ENCODE measurements around the gene PTPRN2.
A peak's percentile ranks its signal among the peaks of the same experiment; 100 is the strongest.
"Not testable (repeated sequence)": the region's sequence is repeated elsewhere in the genome, so short reads cannot be mapped to it uniquely, and the experiment has no call there.

PTPRN2 gene

DNA sequence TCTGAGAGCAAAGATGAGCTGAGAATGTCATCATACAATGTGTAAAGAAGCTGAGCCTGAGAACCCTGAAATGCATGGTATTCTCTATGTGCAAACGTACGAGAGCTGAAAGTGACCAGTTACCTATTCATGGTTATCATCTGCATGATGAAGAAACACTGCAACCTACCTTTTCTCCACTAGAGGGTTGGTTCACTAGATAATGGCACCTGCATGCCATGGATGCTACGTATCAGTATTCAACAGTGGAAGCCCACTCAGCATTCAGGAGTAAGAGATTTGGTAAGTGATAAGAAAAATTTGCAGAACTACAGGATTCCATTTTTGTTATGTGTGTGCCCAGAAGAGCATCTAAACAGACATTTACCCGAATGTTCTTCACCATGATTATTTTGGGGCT lies 145.4 kb downstream of the PTPRN2 start:
- TF ChIP-seq POLR2A (IDR thresholded peaks at IDR 0.05; ENCODE audit: low read depth, low read length), result no peak
- FAIRE-seq, result no peak
- no peak for DNase-seq (ENCODE audit: insufficient read length, low spot score)

DNA sequence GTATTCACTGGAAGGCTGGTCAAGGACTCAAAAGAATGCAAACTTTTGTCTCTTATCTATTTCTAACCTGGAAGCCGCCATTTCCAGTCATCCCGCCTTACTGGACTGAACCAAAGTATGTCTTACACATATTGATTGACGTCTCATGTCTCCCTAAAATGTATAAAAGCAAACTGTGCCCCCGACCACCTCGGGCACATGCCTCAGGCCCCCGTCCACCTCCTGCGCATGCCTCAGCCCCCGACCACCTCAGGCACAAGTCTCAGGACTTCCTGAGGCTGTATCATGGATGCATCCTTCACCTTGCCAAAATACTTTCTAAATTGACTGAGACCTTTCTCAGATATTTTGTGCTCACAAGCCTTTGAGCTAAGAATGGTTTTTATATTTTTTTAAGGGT lies 148.6 kb downstream of the PTPRN2 start:
- DNase-seq (ENCODE audit: insufficient read length, low spot score) (no peak), FAIRE-seq (no peak)
- no peak for TF ChIP-seq POLR2A (IDR thresholded peaks at IDR 0.05; ENCODE audit: low read depth, low read length)

DNA sequence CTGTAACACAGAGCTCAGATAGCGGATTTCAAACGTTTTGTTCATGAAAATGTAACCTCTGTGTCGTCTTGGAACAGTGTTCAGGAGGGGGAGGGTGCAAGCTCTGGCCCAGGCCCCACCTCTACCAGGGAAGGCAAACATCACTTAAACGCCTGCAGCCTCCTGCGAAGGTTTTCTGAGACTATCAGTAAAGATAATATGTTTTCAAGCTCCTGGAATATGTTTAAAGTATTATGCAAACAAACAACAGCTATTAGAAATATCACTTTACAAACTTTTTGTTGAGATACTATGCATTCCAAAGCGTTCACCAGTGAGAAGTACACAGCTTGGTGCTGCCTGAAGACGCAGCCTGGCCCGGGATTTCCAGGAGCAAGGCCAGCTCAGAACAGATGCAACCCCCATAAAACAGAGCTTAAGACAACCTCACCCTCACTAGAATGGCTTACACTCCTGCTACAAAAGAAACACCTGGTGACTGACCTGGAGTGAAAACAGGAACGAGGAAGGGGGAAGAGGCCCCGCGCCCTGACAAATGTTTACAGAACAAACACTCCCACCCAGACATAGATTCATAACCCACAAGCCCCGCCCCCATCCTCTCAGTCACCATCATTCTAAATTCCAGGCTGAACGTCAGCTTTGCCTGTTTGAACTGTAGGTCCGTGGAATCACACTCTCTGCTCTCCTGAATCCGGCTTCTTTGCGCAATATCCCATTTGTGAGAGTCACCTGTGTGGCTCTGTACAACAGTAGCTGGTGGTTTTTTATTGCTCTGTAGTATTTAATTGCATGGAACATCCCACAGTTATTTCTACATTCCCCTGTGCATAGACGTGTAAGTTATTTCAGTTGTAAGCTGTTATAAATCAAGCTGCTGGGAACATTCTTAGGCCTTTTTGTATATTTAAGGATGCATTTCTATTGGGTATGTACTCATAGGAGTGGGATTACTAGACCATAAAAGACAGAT lies 155.0 kb downstream of the PTPRN2 start:
- no peak for FAIRE-seq
- TF ChIP-seq POLR2A (IDR thresholded peaks at IDR 0.05; ENCODE audit: low read depth, low read length), result no peak
- no peak for DNase-seq (ENCODE audit: insufficient read length, low spot score)

DNA sequence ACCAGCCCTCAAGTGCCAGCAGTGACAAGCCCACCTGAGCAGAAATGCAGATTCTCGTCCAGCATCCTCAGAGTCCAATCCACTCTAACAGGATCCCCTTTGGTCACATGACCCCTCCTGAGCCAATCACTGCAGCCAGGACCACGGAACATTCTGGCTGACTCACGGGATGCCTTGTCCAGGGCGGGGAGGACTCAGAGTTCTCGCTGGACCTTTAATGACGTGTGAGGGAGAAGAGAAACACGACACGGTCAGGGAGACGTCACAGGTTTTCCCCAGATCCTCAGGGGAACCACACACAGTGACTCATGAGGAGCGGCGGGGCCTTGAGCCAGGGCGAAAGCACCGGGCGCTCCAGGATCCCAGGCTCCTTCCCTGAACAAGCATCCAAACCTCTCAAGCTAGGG lies 155.7 kb downstream of the PTPRN2 start:
- DNase-seq (ENCODE audit: insufficient read length, low spot score) (peak; percentile 79), FAIRE-seq (no peak)
- TF ChIP-seq POLR2A (IDR thresholded peaks at IDR 0.05; ENCODE audit: low read depth, low read length), result no peak

DNA sequence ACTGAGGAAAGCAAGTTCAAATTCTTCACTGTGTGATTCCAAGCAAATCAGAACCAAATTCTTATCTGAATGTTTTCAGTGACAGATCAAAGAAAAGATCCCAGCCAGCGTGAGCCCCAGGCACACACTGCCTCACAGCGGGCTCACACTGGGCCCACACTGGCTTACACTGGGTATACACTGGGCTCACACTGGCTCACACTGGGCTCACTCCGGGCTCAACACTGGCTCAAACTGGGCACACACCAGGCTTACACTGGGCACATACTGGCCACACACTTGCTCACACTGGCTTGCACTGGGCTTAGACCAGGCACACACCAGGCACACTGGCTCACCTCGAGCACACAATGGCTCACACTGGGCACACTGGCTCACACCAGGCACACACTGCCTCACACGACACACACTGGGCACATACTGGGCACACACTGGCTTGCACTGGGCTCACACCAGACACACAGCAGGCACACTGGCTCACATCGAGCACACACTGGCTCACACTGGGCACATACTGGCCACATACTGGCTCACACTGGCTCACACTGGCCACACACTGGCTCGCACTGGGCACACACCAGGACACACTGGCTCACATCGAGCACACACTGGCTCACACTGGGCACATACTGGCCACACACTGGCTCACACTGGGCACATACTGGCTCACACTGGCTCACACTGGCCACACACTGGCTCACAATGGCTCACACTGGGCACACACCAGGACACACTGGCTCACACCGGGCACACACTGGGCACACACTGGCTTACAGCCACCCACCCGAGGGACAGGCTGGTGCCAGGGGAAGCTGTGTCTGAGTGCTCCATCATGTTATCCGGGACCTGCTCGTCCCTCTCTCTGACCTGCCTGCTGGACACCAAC lies 156.3 kb downstream of the PTPRN2 start:
- FAIRE-seq, result no peak
- TF ChIP-seq POLR2A (IDR thresholded peaks at IDR 0.05; ENCODE audit: low read depth, low read length), result 0 out of 2 replicates have a peak, but pooled peaks have one; percentile 4
- no peak for DNase-seq (ENCODE audit: insufficient read length, low spot score)

DNA sequence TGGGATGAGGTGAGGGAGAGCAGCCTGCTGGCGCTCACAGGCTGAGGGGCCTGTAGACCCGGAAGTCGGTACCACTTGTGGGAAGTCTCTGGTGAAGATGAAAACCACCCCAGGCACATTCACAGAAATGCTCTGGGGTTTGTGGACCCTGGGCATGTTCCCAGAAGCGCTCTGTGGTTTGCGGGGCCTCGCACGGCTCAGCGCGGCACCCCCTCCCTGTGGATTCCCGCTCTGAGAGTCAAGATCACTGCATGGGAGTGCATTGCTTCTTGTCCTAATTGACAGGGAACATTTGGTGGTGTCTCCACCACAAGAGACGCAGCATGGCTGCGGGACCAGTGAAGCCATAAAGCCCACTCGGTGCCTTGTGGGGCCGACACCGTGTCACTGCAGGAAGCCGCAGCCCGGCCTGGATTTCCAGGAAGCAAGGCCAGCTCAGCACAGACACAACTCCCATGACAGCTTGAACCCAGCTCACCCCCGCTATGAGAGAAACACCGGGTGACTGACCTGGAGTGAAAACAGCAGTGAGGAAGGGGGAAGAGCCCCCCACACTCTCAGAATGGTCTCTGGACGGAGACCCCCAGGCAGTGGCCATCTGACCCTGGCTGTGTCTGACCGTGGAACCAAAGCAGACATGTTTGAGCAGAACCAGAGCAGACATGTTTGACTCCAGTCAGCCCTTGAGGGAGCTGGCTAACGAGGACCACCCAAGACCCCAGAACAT lies 157.2 kb downstream of the PTPRN2 start:
- no peak for FAIRE-seq

DNA sequence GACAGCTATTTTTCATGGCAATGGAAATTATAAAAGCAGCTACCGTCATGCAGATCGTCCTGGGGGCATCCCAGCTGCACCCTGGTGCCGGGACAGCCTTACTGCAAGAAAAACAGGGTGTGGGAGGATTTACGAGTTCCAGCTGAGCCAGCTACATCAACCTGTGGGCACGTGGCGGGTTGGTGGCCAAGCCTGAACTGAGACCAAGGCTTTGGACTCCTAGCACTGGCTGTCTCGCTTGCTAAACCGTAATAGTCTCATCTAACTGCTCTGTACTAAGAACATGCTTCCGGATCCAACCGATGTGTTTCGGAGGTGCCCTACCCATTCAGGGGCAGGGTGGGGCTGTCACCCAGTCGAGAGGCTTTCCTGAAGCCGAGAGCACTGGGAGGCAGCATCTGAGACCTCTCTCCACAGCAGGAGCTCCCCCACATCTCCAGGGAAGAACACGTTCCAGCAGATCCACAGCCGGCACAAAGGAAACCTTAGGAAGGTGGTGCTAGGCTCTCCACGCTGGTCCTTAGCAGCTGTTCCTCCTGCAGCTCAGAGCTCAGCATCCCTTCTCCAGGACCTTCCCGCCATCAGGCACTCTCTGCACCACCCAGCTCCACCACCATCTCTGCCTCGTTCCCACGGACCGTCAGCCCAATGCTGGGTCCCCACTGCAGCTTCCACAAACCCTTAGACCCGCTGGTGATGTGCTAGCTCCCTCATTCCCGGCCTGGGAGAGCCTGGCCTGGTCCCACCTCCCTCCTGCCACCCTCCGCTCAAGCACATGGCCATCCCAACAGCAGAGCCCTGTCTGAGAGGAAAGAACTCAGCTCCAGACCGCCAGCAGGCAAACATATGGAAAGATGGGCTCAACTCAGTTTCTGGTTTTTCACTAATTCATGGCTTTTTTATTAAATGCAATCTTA lies 158.5 kb downstream of the PTPRN2 start:
- FAIRE-seq, result no peak
- DNase-seq (ENCODE audit: insufficient read length, low spot score), result no peak
- TF ChIP-seq POLR2A (IDR thresholded peaks at IDR 0.05; ENCODE audit: low read depth, low read length), result no peak

More for the DNA sequence above, 157.2 kb downstream of the PTPRN2 start:
- no peak for DNase-seq (ENCODE audit: insufficient read length, low spot score)
- TF ChIP-seq POLR2A (IDR thresholded peaks at IDR 0.05; ENCODE audit: low read depth, low read length), result no peak

DNA sequence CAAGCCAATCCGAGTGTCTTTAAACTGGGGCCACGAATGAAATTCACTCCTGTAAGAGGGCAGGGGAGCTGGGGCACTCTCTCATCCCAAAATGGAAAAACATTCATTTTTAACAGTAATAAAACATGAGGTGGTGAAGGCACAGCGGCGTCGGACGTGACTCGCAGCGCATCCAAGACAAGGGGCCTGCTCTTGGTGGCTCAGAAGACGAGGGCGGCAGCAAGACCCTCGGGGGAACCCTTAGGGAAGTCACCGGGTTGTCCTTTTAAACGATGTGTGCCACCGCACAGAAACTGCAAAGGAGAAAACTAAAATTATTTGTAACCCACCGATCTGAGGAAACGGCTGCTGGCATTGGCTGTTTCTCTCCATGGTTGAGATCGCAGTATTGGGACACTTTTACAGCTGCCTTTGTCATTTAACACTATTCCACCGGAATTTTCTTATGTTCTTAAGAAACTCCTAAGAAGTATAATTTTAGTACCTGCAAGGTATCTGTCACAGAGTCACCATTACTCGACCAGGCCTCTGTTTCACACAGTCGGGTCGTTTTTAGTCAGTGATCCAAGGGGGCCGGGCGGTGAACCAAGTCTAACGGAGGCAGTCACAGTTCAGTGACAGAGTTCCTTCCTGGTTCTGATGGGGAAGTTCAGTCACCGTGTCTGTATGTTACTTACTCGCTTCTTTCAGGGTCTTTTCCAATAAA lies 159.3 kb downstream of the PTPRN2 start:
- no peak for TF ChIP-seq POLR2A (IDR thresholded peaks at IDR 0.05; ENCODE audit: low read depth, low read length)
- no peak for DNase-seq (ENCODE audit: insufficient read length, low spot score)
- FAIRE-seq, result no peak

DNA sequence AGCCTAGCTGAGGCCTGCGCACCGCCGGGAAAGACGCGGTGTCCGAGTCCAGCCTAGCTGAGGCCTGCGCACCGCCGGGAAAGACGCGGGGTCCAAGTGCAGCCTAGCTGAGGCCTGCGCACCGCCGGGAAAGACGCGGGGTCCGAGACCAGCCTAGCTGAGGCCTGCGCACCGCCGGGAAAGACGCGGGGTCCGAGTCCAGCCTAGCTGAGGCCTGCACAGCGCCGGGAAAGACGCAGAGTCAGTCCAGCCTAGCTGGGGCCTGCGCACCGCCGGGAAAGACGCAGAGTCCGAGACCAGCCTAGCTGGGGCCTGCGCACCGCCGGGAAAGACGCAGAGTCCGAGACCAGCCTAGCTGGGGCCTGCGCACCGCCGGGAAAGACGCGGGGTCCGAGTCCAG lies 161.9 kb downstream of the PTPRN2 start:
- not testable (repeated sequence) for DNase-seq (ENCODE audit: insufficient read length, low spot score); FAIRE-seq

DNA sequence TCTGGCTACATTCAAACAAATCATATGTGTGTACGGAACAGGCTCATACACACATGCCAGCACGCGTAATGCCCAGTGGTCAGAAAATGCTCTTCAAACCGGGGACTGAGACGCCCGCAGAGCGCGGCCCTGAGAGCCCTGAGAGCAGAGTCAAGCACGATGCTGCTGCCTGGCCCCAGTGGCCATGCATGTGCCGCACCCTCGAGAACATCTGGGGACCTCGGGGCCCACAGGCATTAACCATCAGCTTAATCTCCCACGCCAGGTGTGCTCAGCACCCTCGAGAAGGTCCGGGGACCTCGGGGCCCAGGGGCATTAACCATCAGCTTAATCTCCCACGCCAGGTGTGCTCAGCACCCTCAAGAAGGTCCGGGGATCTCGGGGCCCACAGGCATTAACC lies 163.1 kb downstream of the PTPRN2 start:
- TF ChIP-seq POLR2A (IDR thresholded peaks at IDR 0.05; ENCODE audit: low read depth, low read length), result no peak
- FAIRE-seq, result no peak
- DNase-seq (ENCODE audit: insufficient read length, low spot score), result no peak

DNA sequence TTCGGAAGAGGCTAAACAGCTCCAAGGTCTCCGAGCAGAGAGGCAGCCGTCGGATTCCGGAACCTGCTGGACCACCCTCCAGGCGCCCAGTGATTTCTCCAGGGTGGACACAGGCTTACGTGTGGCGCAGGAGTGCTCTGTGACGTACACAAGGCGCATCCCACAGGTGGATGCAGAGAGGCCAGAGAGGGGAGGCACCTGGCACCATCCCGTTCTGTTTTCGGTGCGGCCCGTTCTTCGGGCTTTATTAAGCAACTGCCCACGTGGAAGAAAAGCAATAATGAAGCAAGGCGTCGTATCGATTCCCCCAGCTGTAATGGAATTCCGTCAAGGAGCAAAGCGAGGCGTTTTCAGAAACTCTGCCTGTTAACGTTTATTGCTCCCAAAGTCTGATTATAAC lies 163.6 kb downstream of the PTPRN2 start:
- DNase-seq (ENCODE audit: insufficient read length, low spot score), result no peak
- TF ChIP-seq POLR2A (IDR thresholded peaks at IDR 0.05; ENCODE audit: low read depth, low read length), result no peak
- FAIRE-seq, result no peak

DNA sequence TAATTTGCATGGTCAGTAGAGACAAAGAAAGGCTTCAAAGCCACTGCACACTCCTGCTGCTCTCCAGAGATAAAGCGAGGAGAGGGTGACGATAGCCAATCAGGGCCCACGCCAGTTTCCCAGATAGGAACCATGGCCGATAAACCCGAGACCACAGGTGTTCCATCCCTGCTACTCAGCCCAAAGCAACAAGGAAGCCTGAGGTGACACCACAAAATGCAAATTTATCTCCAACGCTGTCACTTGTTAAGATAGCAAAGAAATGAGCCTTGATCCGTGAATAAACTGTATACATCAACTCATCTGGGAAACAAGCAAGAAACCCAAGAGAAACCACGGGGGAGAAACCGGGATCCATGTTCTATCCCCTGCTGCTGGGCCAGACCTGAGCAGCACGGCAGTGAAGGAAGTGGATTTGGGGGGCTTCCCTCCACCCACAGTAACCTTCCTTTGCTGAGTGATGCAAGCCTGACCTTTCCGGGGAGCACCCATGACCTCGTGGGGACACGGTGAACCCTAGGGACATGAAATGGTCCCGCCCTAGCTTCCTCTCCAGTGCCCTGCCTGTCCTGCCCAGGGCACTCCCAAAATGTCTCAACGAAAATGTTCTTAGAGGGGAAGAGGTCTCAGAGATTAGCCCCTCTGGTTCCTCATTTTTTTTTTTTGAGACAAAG lies 164.6 kb downstream of the PTPRN2 start:
- no peak for TF ChIP-seq POLR2A (IDR thresholded peaks at IDR 0.05; ENCODE audit: low read depth, low read length)
- DNase-seq (ENCODE audit: insufficient read length, low spot score), result no peak
- no peak for FAIRE-seq
